Smooth muscle cell (in vitro differentiated cells): ENCODE data around the gene GPS1. TPM values are rescaled to one million over a fixed set of nuclear protein-coding genes. Genes with fewer than 3 reads are reported as not detected.

Source experiments
- DNase-seq: peaks from one replicate; lab custom pipeline; 2025; ENCODE audit not compliant: unreplicated experiment; lab: John Stamatoyannopoulos, UW
- H2AFZ ChIP-seq: fragments of 200-600 bp; sonication (generic); 2 replicates; pipeline ENCODE4 v1.6.0; 2016; ENCODE audit warnings: antibody characterized with exemption, low read depth, mild to moderate bottlenecking
- H3F3A ChIP-seq: fragments of 200-600 bp; sonication (generic); 2 replicates; pipeline ENCODE4 v1.6.0; 2017; ENCODE audit warnings: antibody characterized with exemption, low read depth
- H3K27ac ChIP-seq: fragments of 200-600 bp; sonication (generic); 2 replicates; pipeline ENCODE4 v1.5.1; 2016; ENCODE audit warnings: low read depth, mild to moderate bottlenecking
- H3K27me3 ChIP-seq: fragments of 200-600 bp; sonication (generic); 2 replicates; pipeline ENCODE4 v1.6.1; 2016; ENCODE audit warnings: low read depth, mild to moderate bottlenecking
- H3K36me3 ChIP-seq: fragments of 200-600 bp; sonication (generic); 2 replicates; pipeline ENCODE4 v1.5.1; 2016; ENCODE audit warnings: low read depth
- H3K4me1 ChIP-seq: fragments of 200-600 bp; sonication (generic); 2 replicates; pipeline ENCODE4 v1.5.1; 2016; ENCODE audit warnings: low read depth
- H3K4me2 ChIP-seq: fragments of 200-600 bp; sonication (generic); 2 replicates; pipeline ENCODE4 v1.6.0; 2016; ENCODE audit warnings: mild to moderate bottlenecking
- H3K4me3 ChIP-seq: fragments of 200-600 bp; sonication (generic); 2 replicates; pipeline ENCODE4 v1.5.1; 2016; ENCODE audit warnings: mild to moderate bottlenecking
- H3K79me2 ChIP-seq: fragments of 200-600 bp; sonication (generic); 2 replicates; pipeline ENCODE4 v1.6.0; 2016; ENCODE audit warnings: low read depth, mild to moderate bottlenecking
- H3K9ac ChIP-seq: fragments of 200-600 bp; sonication (generic); 2 replicates; pipeline ENCODE4 v1.6.0; 2016; ENCODE audit warnings: low read depth
- H3K9me3 ChIP-seq: fragments of 200-600 bp; sonication (generic); replicated peaks from 2 replicates; pipeline ENCODE4 v1.5.1; 2016; ENCODE audit warnings: low read depth
- H4K20me1 ChIP-seq: fragments of 200-600 bp; sonication (generic); 2 replicates; pipeline ENCODE4 v1.6.0; 2016; ENCODE audit warnings: low read depth
- CTCF ChIP-seq: fragments of 200-600 bp; sonication (generic); IDR thresholded peaks from 2 replicates; pipeline ENCODE4 v1.5.1; 2017; ENCODE audit warnings: borderline replicate concordance, mild to moderate bottlenecking, antibody characterized with exemption; ENCODE audit not compliant: insufficient read depth, poor library complexity, severe bottlenecking
- WGBS: methylation state at CpG from one replicate; pipeline ENCODE4 v1.1.7; 2016; ENCODE audit warnings: low lambda C conversion rate; 5-methylcytosine and 5-hydroxymethylcytosine counted together
- polyA plus RNA-seq: library from polyadenylated mRNA; unstranded; fragments of >200 nt; fragmentation: Nextera tagmentation; extraction: Ambion mirVana; gene quantifications from 2 replicates; pipeline ENCODE4 v1.2.1, GENCODE V29; 2016
- total RNA-seq: library from RNA; depleted of rRNA; stranded (reverse); fragments of >200 nt; gene quantifications from 2 replicates; pipeline ENCODE4 v1.2.3, GENCODE V29; 2014

GPS1 gene
- total and polyA plus RNA-seq, 2 experiments from 2014 or later = 93.7 to 134 TPM

GRCh38 chr17:82080789-82081464, 29.2 kb downstream of the GPS1 start:
- no peak overlapping the region for H3K27ac ChIP-seq
- no peaks in the 10 kb centered on the region for H3K79me2 ChIP-seq
- no peaks in the 10 kb centered on the region for H3K27me3 ChIP-seq
- no peaks in the 10 kb centered on the region for H3K4me1 ChIP-seq
- H4K20me1 ChIP-seq = peaks cover 40% of the 10 kb centered on the region
- H3K4me3 ChIP-seq = no peak overlapping the region
- 96% methylated on average over 33 of the region's 44 CpGs for WGBS
- TF ChIP-seq CTCF = no peak
- no peak overlapping the region for H2AFZ ChIP-seq
- no peaks in the 10 kb centered on the region for H3K36me3 ChIP-seq
- no peak for DNase-seq
- H3K9ac ChIP-seq = no peak overlapping the region
- H3K9me3 ChIP-seq = no peaks in the 10 kb centered on the region
- H3F3A ChIP-seq = no peaks in the 10 kb centered on the region
- no peak overlapping the region for H3K4me2 ChIP-seq

- Histone ChIP-seq H3K4me1 (no peaks in the 10 kb centered on the region), H3K4me2 (no peak overlapping the region), H3K27ac (no peak overlapping the region), H2AFZ (no peak overlapping the region), H3F3A (no peaks in the 10 kb centered on the region), H3K9me3 (no peaks in the 10 kb centered on the region), H4K20me1 (peaks cover 42% of the 10 kb centered on the region), H3K36me3 (no peaks in the 10 kb centered on the region), H3K79me2 (no peaks in the 10 kb centered on the region), H3K9ac (no peak overlapping the region), H3K4me3 (no peak overlapping the region), H3K27me3 (no peaks in the 10 kb centered on the region)
- WGBS = 98% methylated on average over 19 of the region's 20 CpGs
- no peak for DNase-seq
- TF ChIP-seq CTCF = no peak
These were observed 29.8 kb downstream of the GPS1 start for GRCh38 chr17:82081546-82081945.

- TF ChIP-seq CTCF = no peak
- DNase-seq = no peak
- Histone ChIP-seq H3K79me2 (no peaks in the 10 kb centered on the region), H3K27me3 (no peaks in the 10 kb centered on the region), H3K9me3 (no peaks in the 10 kb centered on the region), H3K4me1 (no peaks in the 10 kb centered on the region), H3K4me2 (no peak overlapping the region), H3K36me3 (no peaks in the 10 kb centered on the region), H3K4me3 (no peak overlapping the region), H4K20me1 (peaks cover 46% of the 10 kb centered on the region), H3K27ac (no peak overlapping the region), H2AFZ (no peak overlapping the region), H3F3A (no peaks in the 10 kb centered on the region), H3K9ac (no peak overlapping the region)
- WGBS = 95% methylated on average over 21 of the region's 22 CpGs
These were observed 30.3 kb downstream of the GPS1 start for GRCh38 chr17:82081966-82082365.

GRCh38 chr17:82082456-82082855, 30.8 kb downstream of the GPS1 start:
- DNase-seq = no peak
- no peak overlapping the region for H3K27ac ChIP-seq
- no peaks in the 10 kb centered on the region for H3K79me2 ChIP-seq
- peaks cover 50% of the 10 kb centered on the region for H4K20me1 ChIP-seq
- H3K4me2 ChIP-seq = no peak overlapping the region
- H3F3A ChIP-seq = no peaks in the 10 kb centered on the region
- no peaks in the 10 kb centered on the region for H3K27me3 ChIP-seq
- WGBS = 96% methylated on average over 19 of the region's 19 CpGs
- H2AFZ ChIP-seq = no peak overlapping the region
- no peak overlapping the region for H3K9ac ChIP-seq
- no peaks in the 10 kb centered on the region for H3K9me3 ChIP-seq
- no peaks in the 10 kb centered on the region for H3K36me3 ChIP-seq
- H3K4me1 ChIP-seq = no peaks in the 10 kb centered on the region
- no peak for TF ChIP-seq CTCF
- no peak overlapping the region for H3K4me3 ChIP-seq
